ENCODE results near the gene FPR2.

FPR2 gene

DNA sequence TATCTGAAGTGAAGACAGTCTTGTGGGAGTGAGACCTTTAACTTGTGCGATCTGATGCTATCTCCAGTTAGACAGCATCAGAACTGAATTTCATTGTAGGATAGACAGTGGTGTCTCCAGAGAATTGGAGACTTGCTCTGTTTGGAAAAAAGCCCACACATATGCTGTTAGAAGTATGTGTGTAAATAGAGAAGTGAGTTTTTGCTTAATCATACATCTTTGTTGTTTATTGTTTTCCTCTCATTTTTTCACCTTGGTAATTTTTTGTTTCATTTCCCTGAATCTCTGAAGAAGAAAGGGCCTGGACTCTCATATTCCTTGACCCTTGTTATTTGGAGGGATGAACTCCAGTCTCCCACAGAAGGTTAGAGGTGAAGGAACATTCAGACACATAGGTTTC, 55.7 kb downstream of the FPR2 start:
- no peak overlapping the region for H3K4me3 ChIP-seq (ENCODE audit: low read depth, low read length)
- no peak for DNase-seq (ENCODE audit: low read depth)
- TF ChIP-seq CTCF (IDR thresholded peaks at IDR 0.05; ENCODE audit: control insufficient read depth, extremely low read depth, insufficient read depth) = no peak

DNA sequence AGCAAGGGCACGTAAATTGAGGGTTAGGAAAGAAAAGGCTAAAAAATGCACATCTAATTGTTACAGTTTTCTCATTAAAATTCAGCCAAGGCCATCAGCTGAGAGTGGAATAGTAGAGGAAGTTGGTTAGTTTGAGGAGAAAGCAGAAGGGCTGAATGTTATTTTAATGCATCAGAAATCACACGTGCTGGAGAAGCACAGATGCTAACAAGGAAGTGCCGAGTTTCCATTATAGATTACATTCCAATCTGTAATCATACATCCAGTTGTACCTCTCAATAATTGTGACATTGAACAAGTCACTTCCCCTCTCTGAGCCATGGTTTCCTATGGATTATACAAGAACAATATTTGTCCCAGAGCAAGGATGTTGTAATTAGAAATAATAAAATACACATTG, 59.0 kb downstream of the FPR2 start:
- TF ChIP-seq CTCF (IDR thresholded peaks at IDR 0.05; ENCODE audit: control insufficient read depth, extremely low read depth, insufficient read depth) = no peak
- DNase-seq (ENCODE audit: low read depth) = no peak
- no peak overlapping the region for H3K4me3 ChIP-seq (ENCODE audit: low read depth, low read length)
